GM19452 (cell line): ENCODE results near the gene ZNF219.
A peak's percentile ranks its signal among the peaks of the same experiment; 100 is the strongest.

Experiments
- ATAC-seq: cut with Tn5 transposase; IDR thresholded peaks from one replicate; pipeline ENCODE4 v1.9.1; 2021; ENCODE audit not compliant: unreplicated experiment

ZNF219 gene

GRCh38 chr14:21102521-21103410, 4.3 kb upstream of the ZNF219 start:
- ATAC-seq, result no peak

DNA sequence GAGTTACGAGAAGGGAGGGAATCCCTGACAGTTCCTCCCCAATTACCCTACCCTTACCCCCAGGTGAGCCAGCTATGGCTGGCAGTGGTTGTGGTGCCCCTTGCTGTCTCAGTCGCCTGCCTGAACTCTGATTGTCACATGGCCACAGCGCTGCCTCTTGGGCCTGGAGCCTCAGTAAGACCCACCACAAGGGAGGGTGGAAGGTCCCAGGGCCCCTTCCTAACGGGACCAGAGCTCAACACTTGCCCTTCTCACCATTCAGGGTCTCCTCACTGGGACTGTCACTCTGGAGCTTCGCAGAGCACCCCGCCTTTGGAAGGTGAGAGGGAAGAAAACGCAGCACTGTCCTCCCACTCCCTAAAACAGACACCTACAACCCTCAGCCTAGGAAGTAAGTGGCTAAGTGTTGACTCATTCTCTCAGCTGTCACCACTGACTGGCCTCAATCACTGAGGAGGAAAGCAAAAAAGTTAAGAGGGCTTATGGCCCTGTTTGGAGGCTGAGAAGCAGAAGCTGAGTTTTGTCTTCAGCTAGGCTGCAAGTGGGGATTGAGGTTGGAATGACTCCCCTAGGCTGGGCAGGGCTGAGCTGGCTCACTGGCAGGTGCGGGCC, 3.5 kb upstream of the ZNF219 start:
- no peak for ATAC-seq

GRCh38 chr14:21100931-21101330, 2.5 kb upstream of the ZNF219 start, which contains the start of gene TMEM253:
Gene TMEM253, plus strand, starts transcription at chr14:21101066. Its CDS starts 278 bp downstream, at chr14:21101344.
- no peak for ATAC-seq

- no peak for ATAC-seq
Measured at GRCh38 chr14:21099596-21099985, 1.1 kb upstream of the ZNF219 start.

DNA sequence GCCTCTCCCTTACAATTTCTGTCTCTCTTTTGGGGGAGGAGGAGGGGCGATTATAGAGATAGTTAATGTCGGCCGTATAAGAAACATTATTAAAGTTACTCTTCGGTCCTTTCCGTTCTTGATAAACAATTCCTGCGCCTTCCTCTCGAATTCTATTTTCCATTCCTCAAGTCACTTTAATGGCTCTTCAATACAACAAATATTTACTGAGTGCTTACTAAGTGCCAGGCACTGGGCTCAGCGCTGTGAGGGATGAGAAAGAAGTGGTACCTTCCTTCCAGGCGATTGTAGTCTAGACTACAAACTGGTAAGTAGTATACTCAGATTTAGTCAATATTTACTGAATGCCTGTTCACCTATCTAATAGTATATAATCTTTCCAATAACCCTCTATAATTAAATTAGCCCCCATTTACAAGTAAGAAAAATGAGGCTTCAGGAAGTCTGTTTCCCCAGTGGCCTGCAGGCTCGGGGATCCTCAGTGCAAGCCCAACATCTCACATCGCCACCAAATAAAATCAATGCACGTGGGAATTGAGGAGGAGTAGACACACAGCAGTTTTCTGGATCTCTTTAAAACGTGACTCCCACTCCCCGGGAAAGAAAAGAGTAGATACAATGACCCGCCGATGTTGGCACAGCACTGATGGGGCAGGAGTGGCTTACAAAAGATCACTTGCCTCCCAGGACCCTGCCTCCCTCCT, 589 bp upstream of the ZNF219 start:
- no peak for ATAC-seq

DNA sequence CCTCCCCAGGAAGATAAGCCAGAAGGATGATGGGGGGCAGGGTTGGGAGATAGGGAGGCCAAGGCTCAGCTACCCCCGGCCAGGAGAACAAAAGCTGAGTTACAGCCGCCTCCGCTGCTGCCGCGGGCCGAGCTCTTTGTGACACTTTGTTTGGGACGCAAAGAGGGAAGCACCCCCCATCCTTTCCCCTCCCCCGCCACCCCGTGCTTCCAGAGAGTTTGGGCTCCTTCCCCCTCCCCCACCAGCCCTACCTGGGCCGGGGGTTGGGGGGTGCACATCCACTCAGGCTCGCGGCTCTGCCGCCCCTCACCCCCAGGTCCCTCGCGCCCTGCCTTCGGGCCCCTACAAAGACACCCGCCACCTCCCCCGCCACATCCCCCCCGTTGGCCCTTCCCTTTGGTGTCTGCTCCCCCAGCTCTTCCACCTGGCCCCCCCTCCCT, 799 bp downstream of the ZNF219 start:
- ATAC-seq, result no peak

- ATAC-seq, result no peak
Measured at GRCh38 chr14:21096978-21097635, 1.3 kb downstream of the ZNF219 start.

- no peak for ATAC-seq
Measured at GRCh38 chr14:21096438-21096837, 2.0 kb downstream of the ZNF219 start.

DNA sequence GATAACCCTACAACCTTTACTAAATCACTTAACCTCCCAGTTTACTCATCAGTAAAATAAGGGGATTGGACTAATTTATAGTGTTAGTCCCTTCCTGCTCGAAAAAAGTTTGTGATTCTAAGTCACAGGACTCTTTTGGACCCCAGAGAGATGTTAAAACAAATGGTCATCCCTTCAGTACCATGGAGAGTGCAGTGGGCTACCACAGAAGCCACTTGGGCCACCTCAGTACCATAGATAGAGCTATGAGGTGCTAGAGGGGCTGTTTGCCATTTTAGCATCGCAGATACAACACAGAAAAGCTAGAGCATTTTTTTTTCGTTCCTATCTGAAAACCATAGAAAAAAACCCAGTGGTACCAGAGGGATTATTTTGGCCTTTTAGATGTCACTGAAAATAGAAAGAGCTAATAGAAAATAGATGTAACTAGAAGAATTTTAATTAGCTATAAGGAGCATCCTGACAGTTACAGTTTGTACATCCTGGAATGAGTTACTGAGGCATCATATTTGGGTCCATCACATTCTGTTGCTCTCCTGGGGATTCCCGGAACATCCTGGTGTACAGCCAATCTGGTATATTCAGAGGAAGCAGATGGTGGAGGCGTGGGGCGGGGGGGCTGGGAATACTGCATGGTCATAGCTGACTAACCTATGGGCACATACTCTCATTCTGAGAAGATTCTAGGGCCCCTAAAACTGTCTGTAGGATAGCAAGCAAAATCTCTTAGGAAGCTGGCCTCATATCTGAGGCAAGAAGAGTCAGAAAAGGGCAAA, 2.8 kb downstream of the ZNF219 start:
- ATAC-seq, result no peak

DNA sequence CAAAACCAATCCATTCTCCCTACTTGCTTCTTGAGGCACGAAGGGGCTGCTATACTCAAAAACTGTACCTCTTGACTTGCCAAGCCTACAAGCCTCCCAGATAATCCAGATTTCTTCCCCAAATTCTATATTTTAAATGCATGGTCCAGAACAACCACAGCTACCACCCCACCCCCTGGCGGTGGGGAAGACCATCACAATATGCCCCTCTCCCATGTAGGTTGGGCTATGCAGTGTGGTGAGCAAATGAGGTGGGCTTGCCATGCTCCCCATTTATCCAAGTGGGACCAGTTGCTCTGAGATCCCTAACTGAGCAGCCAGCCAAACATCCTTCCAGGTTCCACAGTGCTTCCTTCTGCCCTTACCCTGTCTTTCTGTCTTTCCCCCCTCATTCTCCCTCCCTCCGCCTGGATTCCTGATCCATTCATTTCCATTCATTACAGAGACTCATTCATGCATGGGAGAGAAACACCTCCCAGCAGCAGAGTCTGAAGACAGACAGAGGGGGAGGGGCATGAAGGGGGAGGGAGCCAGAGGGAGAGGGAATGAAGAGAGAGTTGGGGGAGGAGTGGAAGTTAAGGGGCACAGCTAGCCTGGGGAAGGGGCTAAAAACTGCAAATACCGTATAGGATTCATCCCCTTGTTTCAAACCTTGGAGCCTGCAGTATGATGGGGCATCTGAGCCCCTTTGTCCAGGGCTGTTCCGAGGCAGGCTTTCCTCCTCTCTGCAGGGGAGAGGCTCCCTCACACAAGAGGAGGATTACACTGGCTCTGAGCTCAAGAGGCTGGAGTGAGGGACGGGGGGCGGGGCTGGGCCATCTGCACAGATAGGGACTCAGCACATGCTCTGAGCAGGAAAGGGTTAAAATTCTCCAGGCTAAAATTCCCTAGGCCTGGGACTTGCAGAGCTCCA, 4.4 kb downstream of the ZNF219 start:
- ATAC-seq, result no peak

DNA sequence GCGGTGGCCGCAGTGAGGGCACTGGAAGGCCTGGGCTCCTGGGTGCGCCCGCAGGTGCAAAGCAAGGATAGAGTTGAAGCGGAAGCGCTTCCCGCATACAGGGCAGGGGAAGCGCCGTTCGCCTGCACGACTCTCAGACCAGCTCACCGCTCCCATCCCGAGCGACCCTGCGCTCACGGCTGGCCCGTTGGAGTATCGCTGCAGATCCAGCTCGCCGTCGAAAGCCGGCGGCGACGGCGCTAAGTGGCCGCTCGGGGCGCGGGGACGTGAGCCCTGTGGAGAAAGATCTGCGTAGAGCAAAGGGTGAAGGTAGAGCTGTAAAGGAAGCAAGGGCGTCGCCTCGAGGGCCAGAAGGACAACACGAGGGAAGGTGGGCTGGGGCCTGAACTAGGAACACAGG, 5.4 kb downstream of the ZNF219 start:
- no peak for ATAC-seq

DNA sequence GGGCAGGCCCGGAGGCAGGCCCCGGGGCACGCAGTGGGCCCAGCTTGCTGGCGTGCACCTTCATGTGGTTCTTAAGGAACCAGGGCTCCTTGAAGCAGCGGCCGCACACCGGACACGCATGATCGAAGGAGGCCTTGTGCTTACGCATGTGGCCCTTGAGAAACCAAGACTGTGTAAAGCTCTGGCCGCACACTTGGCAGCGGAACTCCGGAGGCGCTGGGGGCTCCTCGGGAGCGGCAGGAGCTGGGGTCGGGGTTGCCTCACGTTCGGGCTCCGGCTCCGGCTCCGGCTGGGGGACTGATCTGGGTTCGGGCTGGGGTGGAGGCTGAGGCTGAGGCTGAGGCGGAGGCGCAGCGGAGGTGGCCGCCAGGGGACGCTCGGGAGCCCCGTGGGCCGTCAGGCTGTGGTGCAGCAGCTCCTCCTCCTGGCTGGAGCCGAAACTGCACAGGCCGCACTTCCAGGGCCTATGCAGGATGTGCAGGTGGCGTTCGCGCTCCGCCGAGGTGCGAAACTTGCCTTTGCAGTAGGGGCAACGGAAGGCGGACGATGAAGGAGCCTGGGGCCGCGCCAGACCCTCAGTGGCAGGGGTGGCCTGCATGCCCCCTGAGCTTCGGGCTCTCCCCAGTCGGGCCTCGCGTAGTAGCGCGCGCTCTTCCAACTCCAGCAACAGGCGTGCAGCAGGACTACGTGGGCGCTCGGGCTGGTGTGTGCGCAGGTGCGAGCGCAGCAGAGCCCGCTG, 6.0 kb downstream of the ZNF219 start:
- ATAC-seq, result peak; percentile 87

- ATAC-seq, result no peak
Measured at GRCh38 chr14:21091821-21092272, 6.6 kb downstream of the ZNF219 start.

GRCh38 chr14:21090940-21091663, 7.4 kb downstream of the ZNF219 start:
- no peak for ATAC-seq

DNA sequence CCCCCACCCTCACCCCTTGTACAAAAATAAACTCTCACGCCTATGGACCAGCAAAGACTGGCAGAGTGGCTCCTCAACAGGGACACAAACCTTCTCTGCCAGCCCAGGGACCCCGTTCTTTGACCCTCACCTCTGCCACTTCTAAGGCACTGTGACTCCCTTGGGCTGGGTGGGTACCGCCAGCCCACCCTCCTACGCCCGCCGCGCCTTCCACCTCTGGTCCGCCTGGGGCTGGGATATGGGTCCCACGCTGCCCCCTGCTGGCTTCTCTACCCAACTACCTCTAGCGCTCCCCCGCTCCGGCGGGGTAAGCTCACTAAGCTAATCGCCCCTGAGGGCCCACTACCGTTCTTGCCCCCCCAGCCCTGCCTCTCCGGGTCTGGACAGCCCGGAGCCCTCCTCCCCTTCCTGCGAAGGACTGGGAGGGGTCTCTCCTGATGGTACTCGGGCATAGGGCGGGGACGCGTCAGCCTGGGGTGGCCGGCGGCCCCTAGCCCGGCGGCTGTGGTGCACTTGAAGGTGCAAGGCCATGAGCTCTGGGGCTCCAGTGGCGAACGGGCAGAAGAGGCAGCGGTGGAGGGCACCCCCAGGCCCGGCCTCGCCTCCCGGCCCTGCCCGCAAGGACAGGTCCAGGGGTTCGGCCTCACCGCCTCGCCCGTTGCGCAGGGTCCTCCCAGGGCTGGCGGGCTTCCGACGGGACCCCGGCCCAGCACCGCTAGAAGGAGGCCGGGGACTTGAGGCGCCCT, 8.1 kb downstream of the ZNF219 start:
- ATAC-seq, result no peak

GRCh38 chr14:21089877-21090193, 8.6 kb downstream of the ZNF219 start:
- no peak for ATAC-seq

- ATAC-seq, result no peak
Measured at GRCh38 chr14:21089271-21089670, 9.2 kb downstream of the ZNF219 start.
